MM.1S (cell line): ENCODE measurements around the gene SLC46A3.

Source experiments
- DNase-seq: peaks from one replicate; pipeline ENCODE4 v3.0.0-alpha.2; 2015
- H2AFZ ChIP-seq: fragments of 300-600 bp; sonication (generic); 2 replicates; pipeline ENCODE4 v1.6.0; 2016; ENCODE audit warnings: antibody characterized with exemption, low read length
- H3F3A ChIP-seq: fragments of 300-600 bp; sonication (generic); 2 replicates; pipeline ENCODE4 v1.6.1; 2016; ENCODE audit warnings: mild to moderate bottlenecking, antibody characterized with exemption, low read length, moderate library complexity, mixed read lengths; ENCODE audit not compliant: insufficient read depth
- H3K27ac ChIP-seq: fragments of 300-600 bp; sonication (generic); 2 replicates; pipeline ENCODE4 v1.5.1; 2016; ENCODE audit warnings: mild to moderate bottlenecking, low read length
- H3K27me3 ChIP-seq: fragments of 300-600 bp; sonication (generic); replicated peaks from 2 replicates; pipeline ENCODE4 v1.6.0; 2016; ENCODE audit warnings: low read length; ENCODE audit not compliant: insufficient read depth
- H3K36me3 ChIP-seq: fragments of 300-600 bp; sonication (generic); replicated peaks from 2 replicates; pipeline ENCODE4 v1.6.1; 2016; ENCODE audit warnings: mild to moderate bottlenecking, low read length, mixed read lengths; ENCODE audit not compliant: insufficient read depth
- H3K4me1 ChIP-seq: fragments of 300-600 bp; sonication (generic); 2 replicates; pipeline ENCODE4 v1.6.1; 2016; ENCODE audit warnings: low read length, mixed read lengths
- H3K4me2 ChIP-seq: fragments of 300-600 bp; sonication (generic); 2 replicates; pipeline ENCODE4 v1.6.0; 2016; ENCODE audit warnings: low read depth, low read length
- H3K4me3 ChIP-seq: fragments of 300-600 bp; sonication (generic); 2 replicates; pipeline ENCODE4 v1.5.1; 2016; ENCODE audit warnings: low read length, mixed read lengths
- H3K79me2 ChIP-seq: fragments of 300-600 bp; sonication (generic); 2 replicates; pipeline ENCODE4 v1.6.1; 2016; ENCODE audit warnings: mixed run types, low read length, mixed read lengths
- H3K9ac ChIP-seq: fragments of 300-600 bp; sonication (generic); 2 replicates; pipeline ENCODE4 v1.6.1; 2016; ENCODE audit warnings: low read length, mixed read lengths
- H3K9me2 ChIP-seq: fragments of 300-600 bp; sonication (generic); replicated peaks from 2 replicates; pipeline ENCODE4 v1.6.1; 2016; ENCODE audit warnings: mild to moderate bottlenecking, low read length, mixed read lengths; ENCODE audit not compliant: insufficient read depth
- H3K9me3 ChIP-seq: fragments of 300-600 bp; sonication (generic); replicated peaks from 2 replicates; pipeline ENCODE4 v1.6.1; 2016; ENCODE audit warnings: mild to moderate bottlenecking, low read length, mixed read lengths; ENCODE audit not compliant: insufficient read depth
- H4K20me1 ChIP-seq: fragments of 300-600 bp; sonication (generic); 2 replicates; pipeline ENCODE4 v1.6.1; 2016; ENCODE audit warnings: mild to moderate bottlenecking, low read length, moderate library complexity, mixed read lengths; ENCODE audit not compliant: insufficient read depth
- CTCF ChIP-seq: fragments of 300-600 bp; sonication (generic); IDR thresholded peaks from 2 replicates; pipeline ENCODE4 v1.5.1; 2016; ENCODE audit warnings: antibody characterized with exemption, low read length, mixed read lengths
- EZH2 ChIP-seq: fragments of 300-600 bp; sonication (generic); optimal IDR thresholded peaks from 2 replicates; pipeline ENCODE3; 2017; ENCODE audit warnings: low read depth, mild to moderate bottlenecking, antibody characterized with exemption, low read length, mixed read lengths
- EZH2phosphoT487 ChIP-seq: fragments of 300-600 bp; sonication (generic); IDR thresholded peaks from 2 replicates; pipeline ENCODE4 v1.6.1; 2018; ENCODE audit warnings: antibody characterized with exemption, low read length

Gene SLC46A3

GRCh38 chr13:28718196-28718542 lies 601 bp downstream of the SLC46A3 start:
- H3K4me2 ChIP-seq: peak overlapping the region; percentile 65
- H3F3A ChIP-seq: no peaks in the 10 kb centered on the region
- no peaks in the 10 kb centered on the region for H3K36me3 ChIP-seq
- H3K27ac ChIP-seq: no peak overlapping the region
- H3K9me2 ChIP-seq: no peaks in the 10 kb centered on the region
- H3K4me3 ChIP-seq: peak overlapping the region; percentile 66
- H3K27me3 ChIP-seq: no peaks in the 10 kb centered on the region
- H3K79me2 ChIP-seq: no peaks in the 10 kb centered on the region
- no peaks in the 10 kb centered on the region for H4K20me1 ChIP-seq
- no peaks in the 10 kb centered on the region; the same call in 1 of the 2 replicates for H3K4me1 ChIP-seq
- TF ChIP-seq CTCF: no peak
- TF ChIP-seq EZH2: no peak
- TF ChIP-seq EZH2phosphoT487: no peak
- no peak for DNase-seq
- no peaks in the 10 kb centered on the region for H3K9me3 ChIP-seq
- peak overlapping the region; percentile 46; the same call in 1 of the 2 replicates for H3K9ac ChIP-seq
- peak overlapping the region; percentile 89 for H2AFZ ChIP-seq

DNA sequence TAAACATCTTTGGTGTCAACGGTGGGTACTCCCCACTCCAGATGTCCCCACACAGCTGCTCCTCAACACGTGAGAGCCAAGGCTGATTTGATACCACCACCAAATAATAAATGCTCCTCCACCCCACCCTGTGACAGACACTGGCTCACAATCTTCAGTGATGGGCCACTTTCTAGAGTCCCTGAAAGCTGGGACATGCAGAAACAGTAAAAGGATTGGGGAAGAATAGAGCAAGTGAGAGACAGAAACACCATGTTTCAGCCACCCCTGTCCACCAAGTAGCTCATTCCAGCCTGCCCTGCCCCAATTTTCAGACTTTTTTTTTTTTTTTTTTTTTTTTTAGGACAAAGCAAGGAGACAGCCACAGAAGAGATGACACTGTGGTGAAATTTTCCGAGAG lies 1.6 kb downstream of the SLC46A3 start:
- no peaks in the 10 kb centered on the region for H3K9me3 ChIP-seq
- H3K79me2 ChIP-seq: no peaks in the 10 kb centered on the region
- no peak overlapping the region for H3K4me3 ChIP-seq
- no peak overlapping the region for H3K27ac ChIP-seq
- no peaks in the 10 kb centered on the region for H3K9me2 ChIP-seq
- H2AFZ ChIP-seq: no peak overlapping the region
- no peak for DNase-seq
- no peaks in the 10 kb centered on the region for H3K27me3 ChIP-seq
- no peaks in the 10 kb centered on the region for H3F3A ChIP-seq
- no peaks in the 10 kb centered on the region for H3K36me3 ChIP-seq
- H3K9ac ChIP-seq: no peak overlapping the region
- no peak overlapping the region for H3K4me2 ChIP-seq
- no peaks in the 10 kb centered on the region for H4K20me1 ChIP-seq
- H3K4me1 ChIP-seq: no peaks in the 10 kb centered on the region; the same call in 1 of the 2 replicates
- TF ChIP-seq EZH2 (no peak), EZH2phosphoT487 (no peak), CTCF (no peak)

GRCh38 chr13:28716511-28716910 lies 2.3 kb downstream of the SLC46A3 start:
- no peaks in the 10 kb centered on the region; the same call in 1 of the 2 replicates for H3K4me1 ChIP-seq
- TF ChIP-seq CTCF: no peak
- TF ChIP-seq EZH2: no peak
- TF ChIP-seq EZH2phosphoT487: no peak
- no peak overlapping the region for H3K4me2 ChIP-seq
- H3K9me3 ChIP-seq: no peaks in the 10 kb centered on the region
- no peaks in the 10 kb centered on the region for H3K79me2 ChIP-seq
- H4K20me1 ChIP-seq: no peaks in the 10 kb centered on the region
- H3F3A ChIP-seq: no peaks in the 10 kb centered on the region
- no peak overlapping the region for H3K9ac ChIP-seq
- H3K9me2 ChIP-seq: no peaks in the 10 kb centered on the region
- H2AFZ ChIP-seq: no peak overlapping the region
- H3K4me3 ChIP-seq: no peak overlapping the region
- H3K27me3 ChIP-seq: no peaks in the 10 kb centered on the region
- no peak for DNase-seq
- H3K27ac ChIP-seq: no peak overlapping the region
- H3K36me3 ChIP-seq: no peaks in the 10 kb centered on the region
